Keratinocyte (primary cell): ENCODE results near the gene CSTA. TPM values are rescaled to one million over a fixed set of nuclear protein-coding genes. Genes with fewer than 3 reads are reported as not detected.

Experiments
- polyA plus RNA-seq, 5 experiments: library from polyadenylated mRNA; depleted of rRNA in 3 of 5; stranded (reverse) in 3 of 5; stranded (forward) in 1 of 5; unstranded in 1 of 5; fragments of >200 nt; gene quantifications; 1 replicate in 1 of 5; 2 replicates in 3 of 5; 3 replicates in 1 of 5; pipeline versions ENCODE4 v1.2.1 to v1.2.3, GENCODE V29; 2011 to 2012; ENCODE audit warnings: missing spikeins in 2 of 5, low read depth in 1 of 5, low replicate concordance in 1 of 5

The CSTA gene
- polyA plus RNA-seq, 1 donor (not counting 4 experiments of a cell fraction or from before 2014, with no cell fraction given), result 1,138 TPM

Other genes starting within 250 kb of the CSTA start
- gene CASR, start 141.6 kb upstream of the CSTA start, polyA plus RNA-seq, result 0.01 TPM in 1 of 3 replicates, not detected in the others
- gene MIX23, start 58.0 kb downstream of the CSTA start, polyA plus RNA-seq, result 16.4 to 36.5 TPM (median 26.0 TPM) in 3 replicates
- 56.7 to 124 TPM (median 118 TPM) in 3 replicates for gene FAM162A, start 58.9 kb downstream of the CSTA start, polyA plus RNA-seq
- gene WDR5B, start 90.8 kb downstream of the CSTA start, polyA plus RNA-seq, result 2.0 to 4.0 TPM (median 3.0 TPM) in 3 replicates
- 59.4 to 66.7 TPM (median 61.4 TPM) in 3 replicates for gene KPNA1, start 189.7 kb downstream of the CSTA start, polyA plus RNA-seq
- gene PARP9, start 239.1 kb downstream of the CSTA start, polyA plus RNA-seq, result 62.4 to 70.1 TPM (median 66.1 TPM) in 3 replicates
- 7.2 to 19.6 TPM (median 13.6 TPM) in 3 replicates for gene DTX3L, start 239.1 kb downstream of the CSTA start, polyA plus RNA-seq